SJCRH30 (cell line): Measurements from ENCODE around the gene PPIG. TPM values are rescaled to one million over a fixed set of nuclear protein-coding genes. Genes with fewer than 3 reads are reported as not detected.
"Not testable (repeated sequence)": the region's sequence is repeated elsewhere in the genome, so short reads cannot be mapped to it uniquely, and the experiment has no call there.

ENCODE experiments used
- DNase-seq, 2 experiments: peaks; one replicate each; pipeline ENCODE4 v3.0.0-alpha.2; 2015 to 2020
- H3K27ac ChIP-seq: fragments of 250-450 bp; sonication (Bioruptor Pico); 2 replicates; pipeline ENCODE4 v1.5.1; 2020; ENCODE audit warnings: mild to moderate bottlenecking, moderate library complexity
- H3K27me3 ChIP-seq: fragments of 250-450 bp; sonication (Bioruptor Pico); 2 replicates; pipeline ENCODE4 v1.5.1; 2020; ENCODE audit warnings: mild to moderate bottlenecking, moderate library complexity
- H3K36me3 ChIP-seq: fragments of 250-450 bp; sonication (Bioruptor Pico); 2 replicates; pipeline ENCODE4 v1.5.1; 2020; ENCODE audit warnings: mild to moderate bottlenecking, moderate library complexity
- H3K4me1 ChIP-seq: fragments of 250-450 bp; sonication (Bioruptor Pico); 2 replicates; pipeline ENCODE4 v1.5.1; 2020; ENCODE audit warnings: mild to moderate bottlenecking, moderate library complexity
- H3K4me3 ChIP-seq: fragments of 250-450 bp; sonication (Bioruptor Pico); 2 replicates; pipeline ENCODE4 v1.5.1; 2020; ENCODE audit warnings: mild to moderate bottlenecking, moderate library complexity
- H3K9me3 ChIP-seq: fragments of 250-450 bp; sonication (Bioruptor Pico); replicated peaks from 2 replicates; pipeline ENCODE4 v1.5.1; 2020; ENCODE audit warnings: mild to moderate bottlenecking, moderate library complexity
- total RNA-seq: library from RNA; depleted of rRNA; stranded (reverse); fragments of >200 nt; shearing (Covaris generic); gene quantifications from 2 replicates; pipeline ENCODE4 v1.2.3, GENCODE V29; 2014; rRNA removed

Gene PPIG
- 41.1 and 56.2 TPM in 2 replicates for total RNA-seq

DNA sequence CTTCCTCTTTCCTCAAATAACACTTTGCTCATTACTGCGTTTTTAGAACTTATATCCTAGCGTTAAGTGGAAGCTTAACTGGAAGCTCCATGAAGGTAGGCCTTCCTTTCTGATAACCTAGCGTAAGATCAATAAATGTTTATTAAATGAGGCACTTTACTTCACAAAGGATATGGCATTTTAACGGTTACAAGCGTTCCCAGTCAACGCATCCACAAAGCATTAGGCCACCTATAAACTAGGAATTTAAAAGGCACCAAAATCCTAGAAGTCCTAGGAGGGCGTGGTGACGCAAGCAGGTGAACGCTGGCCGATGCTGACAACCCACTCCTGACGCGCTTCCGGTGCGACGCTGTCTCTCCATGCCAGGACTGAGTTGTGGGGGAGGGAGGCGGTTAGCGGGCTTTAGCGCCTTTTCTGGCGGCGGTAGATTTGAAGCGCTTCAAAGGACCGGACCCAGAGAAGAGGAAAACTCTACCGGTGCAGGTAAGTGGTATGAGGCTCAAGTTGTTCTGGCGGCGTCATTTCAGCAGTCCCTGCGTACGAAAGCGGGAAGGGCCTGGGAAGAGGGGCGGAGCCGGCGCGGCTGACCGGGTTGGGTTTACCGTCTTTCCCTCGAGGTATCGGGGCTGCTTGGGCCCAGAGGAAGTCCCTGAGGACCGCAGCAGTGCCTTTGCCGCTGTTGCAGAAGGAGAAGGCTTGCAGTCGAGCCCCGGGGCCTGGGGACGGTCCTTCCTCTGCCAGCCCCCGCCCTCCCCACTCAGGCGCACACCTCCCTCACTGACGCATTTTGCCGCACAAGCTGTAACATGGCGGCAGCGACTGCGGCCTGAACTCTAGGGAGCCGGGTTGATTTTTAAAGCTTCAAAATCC is at the start of gene PPIG:
PPIG (plus strand) TSS at position 347 of the 873 bp plus-strand sequence. CDS start 19,691 bp downstream, outside the sequence.
- Histone ChIP-seq H3K36me3 (no peaks in the 10 kb centered on the region), H3K4me1 (no peaks in the 10 kb centered on the region), H3K27me3 (no peaks in the 10 kb centered on the region), H3K4me3 (peak within 1 kb of the TSS; percentile 87), H3K27ac (peak within 1 kb of the TSS; percentile 94), H3K9me3 (peaks cover 5% of the 10 kb centered on the region; the same call in 1 of the 2 replicates)
- peak; percentile 90 to 93 for DNase-seq

DNA sequence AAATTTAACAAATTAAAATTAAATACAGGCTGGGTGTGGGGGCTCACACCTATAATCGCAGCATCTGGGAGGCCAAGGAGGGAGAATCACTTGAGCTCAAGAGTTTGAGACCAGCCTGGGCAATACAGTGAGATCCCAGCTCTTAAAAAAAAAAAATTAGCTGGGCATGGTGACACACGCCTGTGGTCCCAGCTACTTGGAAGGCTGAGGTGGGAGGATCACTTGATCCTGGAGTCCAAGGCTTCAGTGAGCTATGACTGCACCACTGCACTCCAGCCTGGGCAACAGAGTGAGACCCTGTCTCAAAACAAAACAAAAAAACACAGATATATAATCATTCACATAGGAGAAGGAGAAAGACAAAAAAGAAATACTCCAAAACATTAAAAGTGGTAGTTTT is 44.7 kb upstream of the PPIG start:
- H3K27ac ChIP-seq, H3K4me3 ChIP-seq, H3K27me3 ChIP-seq, H3K4me1 ChIP-seq, H3K9me3 ChIP-seq, DNase-seq: not testable (repeated sequence)
- peaks cover 23% of the 10 kb centered on the region for H3K36me3 ChIP-seq

DNA sequence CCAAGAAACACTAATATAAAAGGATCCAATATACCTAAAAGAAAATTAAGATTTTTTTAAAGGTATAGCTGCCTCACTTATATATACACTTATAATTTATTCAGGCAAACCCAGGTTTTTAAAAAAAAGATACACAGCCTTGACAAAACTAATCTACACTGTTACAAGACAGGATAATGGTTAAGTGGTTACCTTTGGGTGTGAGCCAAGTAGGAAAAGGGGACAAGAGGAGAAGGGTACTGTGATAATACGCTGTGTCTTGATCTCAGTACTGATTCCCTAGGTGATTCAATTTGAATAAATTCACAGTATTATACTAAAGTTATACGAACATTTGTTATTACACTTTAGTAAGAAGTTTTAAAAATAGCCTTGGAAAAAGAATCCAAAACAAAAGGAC is 44.0 kb upstream of the PPIG start:
- Histone ChIP-seq H3K9me3 (no peaks in the 10 kb centered on the region), H3K4me1 (no peaks in the 10 kb centered on the region), H3K36me3 (peaks cover 23% of the 10 kb centered on the region), H3K27me3 (no peaks in the 10 kb centered on the region), H3K27ac (no peak overlapping the region), H3K4me3 (no peak overlapping the region)
- DNase-seq, result no peak

GRCh38 chr2:169542433-169542832 is 41.7 kb upstream of the PPIG start:
- H3K27ac ChIP-seq, result no peak overlapping the region
- no peaks in the 10 kb centered on the region for H3K4me1 ChIP-seq
- no peaks in the 10 kb centered on the region for H3K27me3 ChIP-seq
- no peaks in the 10 kb centered on the region for H3K9me3 ChIP-seq
- H3K4me3 ChIP-seq, result no peak overlapping the region
- DNase-seq, result no peak
- H3K36me3 ChIP-seq, result peaks cover 19% of the 10 kb centered on the region

- Histone ChIP-seq H3K4me3 (no peak overlapping the region), H3K36me3 (peaks cover 26% of the 10 kb centered on the region; the same call in 1 of the 2 replicates), H3K27ac (no peak overlapping the region), H3K9me3 (no peaks in the 10 kb centered on the region), H3K27me3 (no peaks in the 10 kb centered on the region), H3K4me1 (no peaks in the 10 kb centered on the region)
- DNase-seq, result no peak
Measured at GRCh38 chr2:169546756-169547155, 37.4 kb upstream of the PPIG start.

DNA sequence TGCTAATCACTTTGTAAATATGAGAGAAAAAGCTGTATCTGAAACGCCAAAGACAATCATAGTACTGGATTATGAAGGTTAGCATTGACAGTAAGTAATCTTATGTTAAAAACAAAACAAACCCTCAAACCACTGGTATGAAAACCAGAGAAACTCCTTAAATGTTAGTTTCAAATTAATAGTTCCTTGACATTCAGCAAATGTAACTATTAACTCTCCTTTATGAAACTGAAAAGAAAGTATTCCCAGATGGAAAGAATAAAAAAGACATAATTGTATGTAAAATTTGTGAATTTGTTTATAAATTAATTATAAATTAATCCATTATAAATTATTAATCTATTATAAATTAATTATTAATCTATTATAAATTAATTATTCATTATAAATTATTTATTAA is 22.8 kb upstream of the PPIG start:
- H3K36me3 ChIP-seq, result peaks cover 19% of the 10 kb centered on the region
- H3K27me3 ChIP-seq, result no peaks in the 10 kb centered on the region
- H3K4me3 ChIP-seq, result no peak overlapping the region
- no peak overlapping the region for H3K27ac ChIP-seq
- no peaks in the 10 kb centered on the region for H3K4me1 ChIP-seq
- no peaks in the 10 kb centered on the region for H3K9me3 ChIP-seq
- DNase-seq, result no peak

- DNase-seq, H3K4me1 ChIP-seq, H3K27ac ChIP-seq, H3K4me3 ChIP-seq, H3K9me3 ChIP-seq, H3K27me3 ChIP-seq: not testable (repeated sequence)
- H3K36me3 ChIP-seq, result peaks cover 19% of the 10 kb centered on the region
Measured at GRCh38 chr2:169562084-169562483, 22.1 kb upstream of the PPIG start.

DNA sequence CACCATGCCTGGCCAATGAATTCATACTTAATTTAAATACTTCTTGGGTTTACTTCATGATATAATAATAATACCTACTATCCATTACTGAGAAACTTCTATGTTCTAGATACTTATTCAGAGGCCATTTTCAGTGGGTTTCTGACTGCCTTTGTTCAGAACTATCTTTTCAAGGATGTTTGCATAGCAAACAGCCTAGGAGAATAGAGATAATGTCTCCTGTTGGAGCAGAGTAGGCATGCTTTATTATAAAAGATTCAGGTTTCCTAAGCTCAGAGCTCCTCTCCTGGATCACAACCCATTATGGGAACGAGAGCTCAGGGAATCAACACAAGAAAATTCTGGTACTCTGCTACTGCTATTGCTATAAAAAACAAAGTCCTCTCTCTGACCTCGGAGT is 21.6 kb upstream of the PPIG start:
- Histone ChIP-seq H3K4me3 (no peak overlapping the region), H3K36me3 (peaks cover 19% of the 10 kb centered on the region), H3K9me3 (no peaks in the 10 kb centered on the region), H3K27ac (no peak overlapping the region), H3K4me1 (no peaks in the 10 kb centered on the region), H3K27me3 (no peaks in the 10 kb centered on the region)
- DNase-seq, result no peak

DNA sequence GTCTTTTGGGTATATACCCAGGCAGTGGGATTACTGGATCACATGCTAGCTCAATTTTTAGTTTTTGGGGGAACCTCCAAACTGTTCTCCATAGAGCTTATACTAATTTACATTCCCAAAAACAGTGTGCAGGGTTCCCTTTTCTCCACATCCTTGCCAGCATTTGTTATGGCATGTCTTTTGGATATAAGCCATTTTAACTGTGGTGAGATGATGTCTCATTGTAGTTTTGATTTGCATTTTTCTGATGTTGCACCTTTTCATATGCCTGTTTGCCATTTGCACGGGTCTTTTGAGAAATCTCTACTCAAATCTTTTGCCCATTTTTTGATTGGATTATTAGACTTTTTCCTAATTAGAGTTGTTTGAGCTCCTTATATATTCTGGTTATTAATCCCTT is 18.5 kb upstream of the PPIG start:
- Histone ChIP-seq H3K36me3 (peaks cover 15% of the 10 kb centered on the region), H3K4me3 (no peak overlapping the region), H3K27me3 (no peaks in the 10 kb centered on the region), H3K4me1 (no peaks in the 10 kb centered on the region), H3K9me3 (no peaks in the 10 kb centered on the region), H3K27ac (no peak overlapping the region)
- DNase-seq, result no peak

DNA sequence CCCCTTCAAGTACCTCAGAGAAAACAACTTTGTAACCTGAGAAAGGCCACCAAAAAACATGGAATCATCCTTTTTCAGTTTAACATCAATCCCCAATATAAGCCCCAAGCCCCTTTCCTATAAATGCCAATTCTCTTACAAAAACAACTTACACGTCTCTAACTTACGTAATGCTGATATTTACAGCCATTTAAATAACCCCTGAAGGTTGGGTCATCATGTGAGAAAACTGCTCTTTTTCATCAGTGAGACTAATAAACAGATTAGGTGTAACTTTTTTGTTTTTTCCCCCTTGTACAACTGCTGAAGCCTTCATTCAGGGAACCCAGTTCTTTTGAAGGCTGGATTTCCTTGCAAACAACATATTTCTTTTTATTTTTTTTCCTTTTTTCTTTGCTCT is 14.2 kb upstream of the PPIG start:
- no peak overlapping the region for H3K4me3 ChIP-seq
- H3K36me3 ChIP-seq, result peaks cover 10% of the 10 kb centered on the region
- H3K27me3 ChIP-seq, result no peaks in the 10 kb centered on the region
- H3K4me1 ChIP-seq, result peaks cover 4% of the 10 kb centered on the region; the same call in 1 of the 2 replicates
- H3K27ac ChIP-seq, result no peak overlapping the region
- no peaks in the 10 kb centered on the region for H3K9me3 ChIP-seq
- DNase-seq, result no peak

DNA sequence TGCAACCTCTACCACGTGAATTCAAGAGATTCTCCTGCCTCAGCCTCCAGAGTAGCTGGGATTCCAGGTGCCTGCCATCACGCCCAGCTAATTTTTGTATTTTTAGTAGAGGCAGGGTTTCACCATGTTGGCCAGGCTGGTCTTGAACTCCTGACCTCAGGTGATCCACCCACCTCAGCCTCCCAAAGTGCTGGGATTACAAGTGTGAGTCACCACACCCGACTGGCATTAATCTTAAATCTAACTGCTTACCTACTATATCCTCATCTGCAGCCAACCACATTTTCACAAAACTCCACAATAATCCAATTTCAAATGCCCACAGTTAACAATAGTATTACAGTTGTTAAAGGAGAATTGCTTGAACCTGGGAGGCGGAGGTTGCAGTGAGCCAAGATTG is 13.4 kb upstream of the PPIG start:
- not testable (repeated sequence) for DNase-seq, H3K27ac ChIP-seq, H3K4me1 ChIP-seq, H3K36me3 ChIP-seq, H3K27me3 ChIP-seq, H3K4me3 ChIP-seq, H3K9me3 ChIP-seq

- Histone ChIP-seq H3K27ac (no peak overlapping the region), H3K36me3 (no peaks in the 10 kb centered on the region; the same call in 1 of the 2 replicates), H3K4me3 (no peak overlapping the region), H3K9me3 (no peaks in the 10 kb centered on the region), H3K27me3 (no peaks in the 10 kb centered on the region), H3K4me1 (peaks cover 4% of the 10 kb centered on the region; the same call in 1 of the 2 replicates)
- no peak for DNase-seq
Measured at GRCh38 chr2:169571571-169571970, 12.6 kb upstream of the PPIG start.

- no peak overlapping the region for H3K27ac ChIP-seq
- peak overlapping the region; percentile 71 for H3K4me3 ChIP-seq
- H3K9me3 ChIP-seq, result no peaks in the 10 kb centered on the region
Measured at GRCh38 chr2:169572189-169572588, 12.0 kb upstream of the PPIG start.

GRCh38 chr2:169572821-169573159 is 11.4 kb upstream of the PPIG start:
- H3K4me1 ChIP-seq, result peaks cover 4% of the 10 kb centered on the region; the same call in 1 of the 2 replicates
- peak overlapping the region; percentile 71 for H3K4me3 ChIP-seq
- DNase-seq, result no peak
- H3K36me3 ChIP-seq, result no peaks in the 10 kb centered on the region; the same call in 1 of the 2 replicates
- no peaks in the 10 kb centered on the region for H3K9me3 ChIP-seq
- H3K27me3 ChIP-seq, result no peaks in the 10 kb centered on the region
- peak overlapping the region; percentile 54; the same call in 1 of the 2 replicates for H3K27ac ChIP-seq

More at GRCh38 chr2:169572189-169572588, 12.0 kb upstream of the PPIG start:
- DNase-seq, result no peak
- peaks cover 4% of the 10 kb centered on the region; the same call in 1 of the 2 replicates for H3K4me1 ChIP-seq
- no peaks in the 10 kb centered on the region for H3K27me3 ChIP-seq
- no peaks in the 10 kb centered on the region; the same call in 1 of the 2 replicates for H3K36me3 ChIP-seq

GRCh38 chr2:169573160-169573973 is 10.8 kb upstream of the PPIG start, which contains the start of gene FASTKD1:
TSS of gene FASTKD1 (minus strand) at chr2:169573865. CDS start at chr2:169572029, 1,836 bp downstream.
- H3K27ac ChIP-seq, result peak within 1 kb of the TSS; percentile 54
- DNase-seq, result peak; percentile 92 to 94

More at GRCh38 chr2:169573160-169573973, 10.8 kb upstream of the PPIG start, which contains the start of gene FASTKD1:
- Histone ChIP-seq H3K4me3 (peak within 1 kb of the TSS; percentile 71), H3K9me3 (no peaks in the 10 kb centered on the region), H3K4me1 (peaks cover 4% of the 10 kb centered on the region; the same call in 1 of the 2 replicates), H3K27me3 (no peaks in the 10 kb centered on the region), H3K36me3 (no peaks in the 10 kb centered on the region)
